Measurements from ENCODE around the gene TSPEAR.

- TF ChIP-seq, protein P1, sequence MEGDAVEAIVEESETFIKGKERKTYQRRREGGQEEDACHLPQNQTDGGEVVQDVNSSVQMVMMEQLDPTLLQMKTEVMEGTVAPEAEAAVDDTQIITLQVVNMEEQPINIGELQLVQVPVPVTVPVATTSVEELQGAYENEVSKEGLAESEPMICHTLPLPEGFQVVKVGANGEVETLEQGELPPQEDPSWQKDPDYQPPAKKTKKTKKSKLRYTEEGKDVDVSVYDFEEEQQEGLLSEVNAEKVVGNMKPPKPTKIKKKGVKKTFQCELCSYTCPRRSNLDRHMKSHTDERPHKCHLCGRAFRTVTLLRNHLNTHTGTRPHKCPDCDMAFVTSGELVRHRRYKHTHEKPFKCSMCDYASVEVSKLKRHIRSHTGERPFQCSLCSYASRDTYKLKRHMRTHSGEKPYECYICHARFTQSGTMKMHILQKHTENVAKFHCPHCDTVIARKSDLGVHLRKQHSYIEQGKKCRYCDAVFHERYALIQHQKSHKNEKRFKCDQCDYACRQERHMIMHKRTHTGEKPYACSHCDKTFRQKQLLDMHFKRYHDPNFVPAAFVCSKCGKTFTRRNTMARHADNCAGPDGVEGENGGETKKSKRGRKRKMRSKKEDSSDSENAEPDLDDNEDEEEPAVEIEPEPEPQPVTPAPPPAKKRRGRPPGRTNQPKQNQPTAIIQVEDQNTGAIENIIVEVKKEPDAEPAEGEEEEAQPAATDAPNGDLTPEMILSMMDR (IDR thresholded peaks at IDR 0.05 in 8 of 11, conservative IDR thresholded peaks at IDR 0.05 in 3 of 11) = no peak
- TF ChIP-seq POLR2A (IDR thresholded peaks at IDR 0.05) = no peak
- TF ChIP-seq POLR2AphosphoS5 (IDR thresholded peaks at IDR 0.05) = no peak
Measured at GRCh38 chr21:44615466-44615865, 95.9 kb downstream of the TSPEAR start.

All from spleen (tissue), 7 donors.